ENCODE data around the gene TUBB1. TPM values are rescaled to one million over a fixed set of nuclear protein-coding genes. Genes with fewer than 3 reads are reported as not detected.

TUBB1 gene
- total and polyA plus RNA-seq, 2 of the 13 experiments (the other 11 are each of a cell fraction or from before 2014, with no cell fraction given) = 0.11 to 57.6 TPM

GRCh38 chr20:58980711-58981627 is 38.3 kb upstream of the TUBB1 start, which contains the start of gene NELFCD (continued):
- TF ChIP-seq CBX5 (CRISPR knock-in tag; IDR thresholded peaks at IDR 0.05; ENCODE audit: borderline replicate concordance) (no peak), BRD4 (CRISPR knock-in tag; IDR thresholded peaks at IDR 0.05) (no peak; the same call in 1 of the 2 replicates), PAXIP1 (CRISPR knock-in tag; conservative IDR thresholded peaks at IDR 0.05) (peak; percentile 48), GRHL1 (CRISPR knock-in tag; conservative IDR thresholded peaks at IDR 0.05) (no peak), MLXIP (CRISPR knock-in tag; IDR thresholded peaks at IDR 0.05; ENCODE audit: borderline replicate concordance) (peak; percentile 66; the same call in 1 of the 2 replicates), ZNF275 (CRISPR knock-in tag; IDR thresholded peaks at IDR 0.05; ENCODE audit: borderline replicate concordance) (peak; percentile 83; the same call in 1 of the 2 replicates), ZNF296 (CRISPR knock-in tag; conservative IDR thresholded peaks at IDR 0.05) (no peak), SKI (IDR thresholded peaks at IDR 0.05; ENCODE audit: partially characterized antibody) (peak; percentile 7), ZBTB46 (CRISPR knock-in tag; IDR thresholded peaks at IDR 0.05; ENCODE audit: borderline replicate concordance) (no peak), ZNF570 (CRISPR knock-in tag; IDR thresholded peaks at IDR 0.05; ENCODE audit: borderline replicate concordance) (no peak), SIN3A (IDR thresholded peaks at IDR 0.05; ENCODE audit: borderline replicate concordance, low read depth, low read length) (peak; percentile 68; the same call in 1 of the 2 replicates)
